Endothelial cell of umbilical vein (primary cell): ENCODE data around the gene ALG13. TPM values are rescaled to one million over a fixed set of nuclear protein-coding genes. Genes with fewer than 3 reads are reported as not detected.
A peak's percentile ranks its signal among the peaks of the same experiment; 100 is the strongest.

Experiments used
- BruUV-seq: library from RNA; stranded (reverse); fragments of 400-500 nt; replicated peaks from 2 replicates; lab custom pipeline; 2021; lab: Mats Ljungman, UMichigan
- CTCF ChIA-PET: fragments of 300-600, 350-600 bp; sonication (Branson Sonifier 250); formaldehyde crosslinking; loops from one replicate; lab custom pipeline; 2021; ENCODE audit warnings: antibody characterized with exemption, inconsistent platforms; lab: Charles Lee
- POLR2A ChIA-PET: fragments of 300-600, 350-600 bp; sonication (Branson Sonifier 250); formaldehyde crosslinking; loops from one replicate; lab custom pipeline; 2021; ENCODE audit warnings: antibody characterized with exemption, inconsistent platforms; lab: Charles Lee
- DNase-seq: peaks from one replicate; pipeline ENCODE4 v3.0.0-alpha.2; 2011; ENCODE audit warnings: low read depth, low spot score
- FAIRE-seq: peaks from 2 replicates; lab custom pipeline; 2011; peaks lifted over from hg19 to GRCh38; lab: Jason Lieb, UNC
- H2AFZ ChIP-seq: 2 replicates; pipeline ENCODE4 v1.6.0; 2012; ENCODE audit warnings: low read depth, low read length, control low read depth, inconsistent platforms
- H3K27ac ChIP-seq: 2 replicates; pipeline ENCODE4 v1.5.1; 2011; ENCODE audit warnings: low read depth, mild to moderate bottlenecking, control low read depth, low read length, moderate library complexity; ENCODE audit not compliant: insufficient read depth
- H3K27me3 ChIP-seq, 2 experiments: 2 replicates each; pipeline versions ENCODE4 v1.6.0 to v1.6.1; 2011; ENCODE audit warnings: low read length in 2 of 2, mixed read lengths in 1 of 2; ENCODE audit not compliant: control insufficient read depth in 2 of 2, insufficient read depth in 2 of 2
- H3K36me3 ChIP-seq, 2 experiments: 2 replicates in 1 of 2; 3 replicates in 1 of 2; pipeline ENCODE4 v1.5.1; 2011; ENCODE audit warnings: low read length in 2 of 2, mild to moderate bottlenecking in 1 of 2, moderate library complexity in 1 of 2; ENCODE audit not compliant: control insufficient read depth in 2 of 2, insufficient read depth in 2 of 2; ENCODE audit errors: extremely low read depth in 1 of 2
- H3K4me1 ChIP-seq: 3 replicates; pipeline ENCODE4 v1.5.1; 2011; ENCODE audit warnings: mild to moderate bottlenecking, low read length; ENCODE audit not compliant: control insufficient read depth, insufficient read depth; ENCODE audit errors: extremely low read depth
- H3K4me2 ChIP-seq: 2 replicates; pipeline ENCODE4 v1.6.1; 2011; ENCODE audit warnings: low read length, control low read depth, mixed read lengths; ENCODE audit not compliant: insufficient read depth
- H3K4me3 ChIP-seq, 3 experiments: fragments of 200-600 bp in 1 of 3; sonication (generic), shearing (Covaris generic) in 1 of 3; replicated peaks in 1 of 3; 2 replicates each; pipeline ENCODE4 v1.5.1; 2011 to 2016; ENCODE audit warnings: control low read depth in 3 of 3, low read length in 3 of 3, mild to moderate bottlenecking in 2 of 3, inconsistent platforms in 1 of 3, low read depth in 1 of 3, moderate library complexity in 1 of 3; ENCODE audit not compliant: insufficient read depth in 1 of 3
- H3K79me2 ChIP-seq: 2 replicates; pipeline ENCODE4 v1.6.0; 2012; ENCODE audit warnings: low read length, inconsistent platforms; ENCODE audit not compliant: control insufficient read depth, insufficient read depth
- H3K9ac ChIP-seq: replicated peaks from 2 replicates; pipeline ENCODE3; 2011; ENCODE audit warnings: low read length, control low read depth; ENCODE audit not compliant: insufficient read depth; ENCODE audit errors: extremely low read depth
- H3K9me1 ChIP-seq: replicated peaks from 3 replicates; pipeline ENCODE4 v1.6.0; 2011; ENCODE audit warnings: mild to moderate bottlenecking, low read length; ENCODE audit not compliant: control insufficient read depth, insufficient read depth; ENCODE audit errors: extremely low read depth
- H3K9me3 ChIP-seq: replicated peaks from 2 replicates; pipeline ENCODE4 v1.5.1; 2012; ENCODE audit warnings: low read length, inconsistent platforms; ENCODE audit not compliant: control insufficient read depth, insufficient read depth
- H4K20me1 ChIP-seq: replicated peaks from 2 replicates; pipeline ENCODE3; 2011; ENCODE audit warnings: mild to moderate bottlenecking, low read length; ENCODE audit not compliant: control insufficient read depth, insufficient read depth; ENCODE audit errors: extremely low read depth
- CTCF ChIP-seq, 2 donors: IDR thresholded peaks; 1 replicate in 1 of 2; 2 replicates in 1 of 2; pipeline ENCODE4 v1.5.1; 2011; ENCODE audit warnings: low read length in 2 of 2, mild to moderate bottlenecking in 2 of 2, moderate library complexity in 2 of 2, control low read depth in 1 of 2, inconsistent platforms in 1 of 2, low read depth in 1 of 2; ENCODE audit not compliant: insufficient read depth in 1 of 2; ENCODE audit errors: extremely low read depth in 1 of 2
- EZH2 ChIP-seq: IDR thresholded peaks from 2 replicates; pipeline ENCODE4 v1.6.1; 2012; ENCODE audit warnings: borderline replicate concordance, low read depth, mild to moderate bottlenecking, moderate library complexity, low read length, inconsistent platforms; ENCODE audit not compliant: severe bottlenecking
- FOS ChIP-seq: IDR thresholded peaks from 2 replicates; pipeline ENCODE4 v1.6.1; 2011; ENCODE audit warnings: mild to moderate bottlenecking, low read length, moderate library complexity, borderline replicate concordance; ENCODE audit not compliant: insufficient read depth
- GATA2 ChIP-seq: IDR thresholded peaks from 2 replicates; pipeline ENCODE4 v1.7.0; 2011; ENCODE audit warnings: low read depth, mild to moderate bottlenecking, moderate library complexity, mixed read lengths, low read length; ENCODE audit not compliant: insufficient read length, insufficient read depth
- JUN ChIP-seq: IDR thresholded peaks from 2 replicates; pipeline ENCODE4 v1.6.1; 2011; ENCODE audit warnings: borderline replicate concordance, low read depth; ENCODE audit not compliant: insufficient read length, insufficient read depth
- MAX ChIP-seq: IDR thresholded peaks from 2 replicates; pipeline ENCODE4 v1.6.1; 2011; ENCODE audit not compliant: insufficient read depth, insufficient read length
- MYC ChIP-seq: IDR thresholded peaks from one replicate; pipeline ENCODE4 v1.6.1; 2011; ENCODE audit warnings: mild to moderate bottlenecking, low read depth, low read length
- POLR2A ChIP-seq: IDR thresholded peaks from 2 replicates; pipeline ENCODE4 v1.6.1; 2012; ENCODE audit warnings: low read depth, mild to moderate bottlenecking, control low read depth, low read length
- POLR2AphosphoS5 ChIP-seq: IDR thresholded peaks from 2 replicates; pipeline ENCODE4 v1.6.1; 2012; ENCODE audit warnings: low read depth, mild to moderate bottlenecking, control low read depth, low read length, moderate library complexity; ENCODE audit not compliant: insufficient read depth
- dilution Hi-C: fragments of 300-500 bp; cut with MboI; formaldehyde crosslinking; loops from one replicate; pipeline ENCODE4 v1.15.0; 2019; ENCODE audit warnings: low sequenced_read_pairs; ENCODE audit not compliant: extremely low pct_ligation_motif_present
- intact Hi-C: fragments of 100-400 bp; cut with micrococcal nuclease; formaldehyde crosslinking; loops from one replicate; pipeline ENCODE4 v1.10.0; 2022
- polyA plus RNA-seq, 4 experiments: library from polyadenylated mRNA; depleted of rRNA in 3 of 4; stranded (reverse) in 3 of 4; unstranded in 1 of 4; fragments of >200 nt; gene quantifications; 2 replicates each; pipeline versions ENCODE4 v1.2.1 to v1.2.3, GENCODE V29; 2011 to 2012; ENCODE audit warnings: missing spikeins in 1 of 4
- total RNA-seq: library from RNA; stranded (reverse); gene quantifications from 2 replicates; pipeline ENCODE4 v1.2.3, GENCODE V29; 2021

Gene ALG13
- total and polyA plus RNA-seq, 2 donors (not counting 3 experiments of a cell fraction or from before 2014, with no cell fraction given), result 37.9 to 59.2 TPM

- no peak overlapping the region for H2AFZ ChIP-seq
These were observed 35.4 kb upstream of the ALG13 start for GRCh38 chrX:111645607-111646006.

More at GRCh38 chrX:111645607-111646006, 35.4 kb upstream of the ALG13 start:
- CTCF ChIA-PET, result no interaction called here
- no TSS peak for BruUV-seq
- H3K27me3 ChIP-seq, result no peaks in the 10 kb centered on the region
- H3K4me1 ChIP-seq, result no peaks in the 10 kb centered on the region
- no peaks in the 10 kb centered on the region for H3K9me1 ChIP-seq
- POLR2A ChIA-PET, result no interaction called here
- DNase-seq (no peak), FAIRE-seq (peak; percentile 18)
- H3K9me3 ChIP-seq, result no peaks in the 10 kb centered on the region
- dilution Hi-C loops (no loop called here), intact Hi-C loops (no loop called here)
- TF ChIP-seq FOS, result no peak
- no peak for TF ChIP-seq GATA2
- no peak for TF ChIP-seq POLR2AphosphoS5
- no peak for TF ChIP-seq JUN
- no peak for TF ChIP-seq EZH2
- TF ChIP-seq MYC, result no peak
- no peak for TF ChIP-seq MAX
- no peak for TF ChIP-seq CTCF (IDR thresholded peaks at IDR 0.05; ENCODE audit: extremely low read depth in 1 of 2, insufficient read depth in 1 of 2, low read depth in 1 of 2, low read length in 2 of 2)
- TF ChIP-seq POLR2A, result no peak
- no peak overlapping the region for H3K4me2 ChIP-seq
- no peaks in the 10 kb centered on the region for H4K20me1 ChIP-seq
- no peak overlapping the region for H3K27ac ChIP-seq
- no peaks in the 10 kb centered on the region for H3K36me3 ChIP-seq
- no peaks in the 10 kb centered on the region for H3K79me2 ChIP-seq
- no peak overlapping the region for H3K9ac ChIP-seq
- H3K4me3 ChIP-seq, result no peak overlapping the region
